Tibial nerve (tissue), 4 donors: ENCODE results near the gene TOX2. TPM values are rescaled to one million over a fixed set of nuclear protein-coding genes. Genes with fewer than 3 reads are reported as not detected.

ENCODE experiments used
- DNase-seq, 2 donors: peaks; one replicate each; pipeline ENCODE4 v3.0.0-alpha.2; 2019; ENCODE audit warnings: low spot score in 2 of 2
- H3K27ac ChIP-seq, 4 donors: fragments of 200-600 bp; sonication (generic) in 3 of 4; one replicate each; pipeline ENCODE4 v1.5.1; 2017 to 2019; ENCODE audit warnings: mild to moderate bottlenecking in 1 of 4
- H3K27me3 ChIP-seq, 2 donors: fragments of 200-600 bp; sonication (generic) in 1 of 2; one replicate each; pipeline versions ENCODE4 v1.5.1 to v1.6.0; 2017 to 2019
- H3K36me3 ChIP-seq, 3 donors: fragments of 200-600 bp; sonication (generic); one replicate each; pipeline ENCODE4 v1.5.1; 2018 to 2019
- H3K4me1 ChIP-seq, 4 donors: fragments of 200-600 bp; sonication (generic) in 3 of 4; one replicate each; pipeline ENCODE4 v1.5.1; 2017 to 2019
- H3K4me3 ChIP-seq, 4 donors: fragments of 200-600 bp; sonication (generic) in 3 of 4; one replicate each; pipeline ENCODE4 v1.5.1; 2017 to 2019; ENCODE audit warnings: mild to moderate bottlenecking in 1 of 4, moderate library complexity in 1 of 4
- H3K9me3 ChIP-seq, 4 donors: fragments of 200-600 bp; sonication (generic) in 3 of 4; one replicate each; pipeline ENCODE4 v1.5.1; 2017 to 2019
- CTCF ChIP-seq, 5 experiments: fragments of 200-600 bp in 3 of 5; fragments of 450-650 bp in 2 of 5; sonication (generic) in 3 of 5; IDR thresholded peaks; one replicate each; pipeline ENCODE4 v1.5.1; 2016 to 2019; ENCODE audit warnings: antibody characterized with exemption in 5 of 5, mild to moderate bottlenecking in 3 of 5, moderate library complexity in 2 of 5
- EP300 ChIP-seq, 2 donors: sonication (generic); formaldehyde crosslinking; IDR thresholded peaks; one replicate each; pipeline ENCODE4 v1.6.1; 2017; ENCODE audit warnings: antibody characterized with exemption in 2 of 2, mild to moderate bottlenecking in 1 of 2
- POLR2A ChIP-seq, 2 donors: fragments of 450-650 bp; IDR thresholded peaks; one replicate each; pipeline ENCODE4 v1.6.1; 2017; ENCODE audit warnings: antibody characterized with exemption in 2 of 2, mild to moderate bottlenecking in 2 of 2, moderate library complexity in 2 of 2
- WGBS, 2 donors: methylation state at CpG; one replicate each; pipeline ENCODE4 v1.1.5; 2018; 5-methylcytosine and 5-hydroxymethylcytosine counted together
- total RNA-seq, 4 donors: library from RNA; depleted of rRNA; stranded (reverse); fragments of >200 nt; gene quantifications; one replicate each; pipeline ENCODE4 v1.1.0, GENCODE V29; 2016

Gene TOX2
- total RNA-seq, 4 donors from 2014 or later: 1.3 to 3.3 (median 1.9) TPM

GRCh38 chr20:44054118-44054517 lies 139.5 kb downstream of the TOX2 start:
- Histone ChIP-seq H3K4me3 (no peak overlapping the region), H3K9me3 (peaks cover 0 to 10% (median 0%) of the 10 kb centered on the region in 4 donors), H3K27ac (no peak overlapping the region), H3K27me3 (no peaks in the 10 kb centered on the region), H3K4me1 (no peaks in the 10 kb centered on the region), H3K36me3 (no peaks in the 10 kb centered on the region)
- WGBS, 2 donors: 85% methylated on average over 16 of the region's 16 CpGs
- DNase-seq: no peak
- no peak for TF ChIP-seq CTCF (IDR thresholded peaks at IDR 0.05)
- TF ChIP-seq EP300 (IDR thresholded peaks at IDR 0.05): no peak

- no peak for DNase-seq
- H3K9me3 ChIP-seq: peaks cover 0 to 10% (median 0%) of the 10 kb centered on the region in 4 donors
- TF ChIP-seq POLR2A (IDR thresholded peaks at IDR 0.05): no peak
- TF ChIP-seq CTCF (IDR thresholded peaks at IDR 0.05): no peak
- no peak for TF ChIP-seq EP300 (IDR thresholded peaks at IDR 0.05)
These were observed 140.2 kb downstream of the TOX2 start for GRCh38 chr20:44054849-44055248.

GRCh38 chr20:44056010-44056698 lies 141.5 kb downstream of the TOX2 start:
- Histone ChIP-seq H3K9me3 (peaks cover 0 to 10% (median 0%) of the 10 kb centered on the region in 4 donors), H3K4me3 (no peak overlapping the region), H3K27ac (no peak overlapping the region), H3K27me3 (no peaks in the 10 kb centered on the region), H3K4me1 (no peaks in the 10 kb centered on the region), H3K36me3 (no peaks in the 10 kb centered on the region)
- TF ChIP-seq CTCF (IDR thresholded peaks at IDR 0.05) (no peak), POLR2A (IDR thresholded peaks at IDR 0.05) (no peak), EP300 (IDR thresholded peaks at IDR 0.05) (no peak)
- 61 to 68% methylated on average over 13 of the region's 13 CpGs for WGBS, 2 donors
- DNase-seq: no peak

More at GRCh38 chr20:44054849-44055248, 140.2 kb downstream of the TOX2 start:
- Histone ChIP-seq H3K4me1 (no peaks in the 10 kb centered on the region), H3K27me3 (no peaks in the 10 kb centered on the region), H3K4me3 (no peak overlapping the region), H3K27ac (no peak overlapping the region), H3K36me3 (no peaks in the 10 kb centered on the region)
- WGBS, 2 donors: 80 to 87% methylated on average over 3 of the region's 3 CpGs

GRCh38 chr20:44057698-44058675 lies 143.3 kb downstream of the TOX2 start:
- WGBS, 2 donors: 73 to 79% methylated on average over 5 of the region's 5 CpGs
- Histone ChIP-seq H3K9me3 (peaks cover 0 to 10% (median 0%) of the 10 kb centered on the region in 4 donors), H3K4me3 (no peak overlapping the region), H3K27ac (no peak overlapping the region), H3K4me1 (no peaks in the 10 kb centered on the region), H3K27me3 (no peaks in the 10 kb centered on the region), H3K36me3 (no peaks in the 10 kb centered on the region)
- TF ChIP-seq POLR2A (IDR thresholded peaks at IDR 0.05): no peak
- no peak for TF ChIP-seq CTCF (IDR thresholded peaks at IDR 0.05)
- TF ChIP-seq EP300 (IDR thresholded peaks at IDR 0.05): no peak
- DNase-seq: no peak
